ENCODE measurements around the gene INPP1.
A peak's percentile ranks its signal among the peaks of the same experiment; 100 is the strongest.

Gene INPP1

DNA sequence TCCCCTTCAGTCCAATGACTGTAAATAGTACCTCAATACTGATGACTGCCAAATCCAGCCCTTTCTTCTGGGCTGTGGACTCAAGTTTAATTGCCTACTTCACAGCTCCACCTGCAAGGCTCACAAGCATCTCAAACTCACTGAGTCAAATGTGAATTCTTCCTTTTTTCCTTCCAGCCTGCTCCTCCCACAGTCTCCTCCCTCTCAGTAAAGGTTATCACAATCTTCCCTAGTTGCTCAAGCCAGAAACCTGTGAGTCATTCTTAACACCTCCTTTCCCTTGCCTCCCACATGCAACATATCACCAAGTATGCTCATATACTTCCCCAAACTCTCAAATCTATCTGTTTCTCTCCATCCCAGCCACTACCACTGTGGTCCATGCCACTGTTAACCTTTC, 61.1 kb downstream of the INPP1 start:
- in situ Hi-C loops (cut with MboI; ENCODE audit: low pct_unique_long_range_greater_than_20kb, low sequenced_read_pairs): no loop called here
- peak; percentile 85 for DNase-seq

DNA sequence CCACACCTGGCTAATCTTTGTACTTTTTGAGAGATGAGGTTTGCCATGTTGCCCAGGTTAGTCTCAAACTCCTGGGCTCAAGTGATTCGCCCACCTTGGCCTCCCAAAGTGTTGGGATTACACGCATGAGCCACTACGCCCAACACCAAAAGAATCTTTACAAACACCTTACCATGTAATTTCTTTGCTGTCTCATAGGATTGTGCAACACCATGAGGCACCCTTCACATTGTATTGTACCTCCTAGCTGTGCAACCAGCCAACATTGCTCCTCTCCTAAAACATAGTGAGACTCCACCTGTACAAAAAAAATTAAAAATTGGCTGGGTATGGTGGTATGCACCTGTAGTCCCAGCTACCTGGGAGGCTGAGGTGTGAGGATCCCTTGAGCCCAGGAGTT, 61.7 kb downstream of the INPP1 start:
- in situ Hi-C loops (cut with MboI; ENCODE audit: low pct_unique_long_range_greater_than_20kb, low sequenced_read_pairs): no loop called here
- DNase-seq: no peak

DNA sequence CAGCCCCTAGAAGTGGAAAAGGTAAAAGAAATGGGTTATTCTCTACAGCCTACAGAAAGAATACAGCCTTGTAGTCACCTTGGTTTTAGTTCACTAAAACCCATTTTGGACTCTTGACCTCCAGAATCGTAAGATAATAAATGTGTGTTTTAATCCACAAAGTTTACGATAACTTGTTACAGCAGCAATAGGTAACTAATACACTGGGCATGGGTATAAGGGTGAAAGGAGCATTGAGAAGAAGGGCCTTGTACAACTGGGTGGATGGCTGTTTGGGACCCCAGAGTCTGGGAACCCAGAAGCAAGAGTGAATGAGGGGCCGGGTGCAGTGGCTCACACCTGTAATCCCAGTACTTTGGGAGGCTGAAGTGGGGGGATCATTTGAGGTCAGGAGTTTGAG, 62.6 kb downstream of the INPP1 start:
- in situ Hi-C loops (cut with MboI; ENCODE audit: low pct_unique_long_range_greater_than_20kb, low sequenced_read_pairs): no loop called here
- DNase-seq: no peak

DNA sequence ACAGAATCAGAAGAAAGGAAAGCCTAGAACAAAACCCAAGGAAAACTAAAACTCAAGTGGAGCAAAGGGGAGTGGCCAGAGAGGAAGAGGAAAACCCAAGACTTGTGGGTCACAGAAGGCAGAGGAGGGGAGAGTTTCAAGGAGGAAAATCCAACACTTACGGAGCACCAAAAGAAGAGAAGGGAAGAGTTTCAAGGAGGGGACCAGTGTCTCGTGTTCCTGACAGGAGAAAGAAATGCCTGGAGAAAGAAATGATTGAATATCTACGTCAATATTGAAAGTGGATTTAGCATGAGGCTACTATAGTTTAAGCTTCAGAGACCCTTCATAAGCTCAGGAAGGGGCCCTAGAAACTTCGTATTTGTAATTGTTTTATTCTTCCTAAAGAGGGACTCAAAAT, 63.4 kb downstream of the INPP1 start:
- no peak for DNase-seq
- in situ Hi-C loops (cut with MboI; ENCODE audit: low pct_unique_long_range_greater_than_20kb, low sequenced_read_pairs): no loop called here

DNA sequence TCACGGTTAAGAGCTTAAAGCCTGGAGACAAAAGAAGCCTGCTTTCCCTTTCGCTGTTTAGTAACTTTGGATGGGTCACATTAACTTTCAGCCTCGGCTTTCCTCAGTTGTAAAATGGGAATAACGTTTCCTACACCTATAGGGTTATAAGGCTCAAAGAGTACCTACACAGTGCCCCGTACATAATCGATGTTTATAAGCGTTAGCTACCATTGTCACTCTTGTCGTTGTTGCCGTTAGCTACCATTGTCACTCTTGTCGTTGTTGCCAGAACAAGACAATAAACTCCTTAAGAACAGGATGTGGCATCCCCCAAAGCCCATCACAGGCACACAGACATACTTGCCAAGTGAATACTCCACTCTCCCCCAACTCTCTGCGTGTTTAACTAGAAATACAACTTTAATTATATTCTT, 63.9 kb downstream of the INPP1 start:
- in situ Hi-C loops (cut with MboI; ENCODE audit: low pct_unique_long_range_greater_than_20kb, low sequenced_read_pairs): no loop called here
- no peak for DNase-seq

DNA sequence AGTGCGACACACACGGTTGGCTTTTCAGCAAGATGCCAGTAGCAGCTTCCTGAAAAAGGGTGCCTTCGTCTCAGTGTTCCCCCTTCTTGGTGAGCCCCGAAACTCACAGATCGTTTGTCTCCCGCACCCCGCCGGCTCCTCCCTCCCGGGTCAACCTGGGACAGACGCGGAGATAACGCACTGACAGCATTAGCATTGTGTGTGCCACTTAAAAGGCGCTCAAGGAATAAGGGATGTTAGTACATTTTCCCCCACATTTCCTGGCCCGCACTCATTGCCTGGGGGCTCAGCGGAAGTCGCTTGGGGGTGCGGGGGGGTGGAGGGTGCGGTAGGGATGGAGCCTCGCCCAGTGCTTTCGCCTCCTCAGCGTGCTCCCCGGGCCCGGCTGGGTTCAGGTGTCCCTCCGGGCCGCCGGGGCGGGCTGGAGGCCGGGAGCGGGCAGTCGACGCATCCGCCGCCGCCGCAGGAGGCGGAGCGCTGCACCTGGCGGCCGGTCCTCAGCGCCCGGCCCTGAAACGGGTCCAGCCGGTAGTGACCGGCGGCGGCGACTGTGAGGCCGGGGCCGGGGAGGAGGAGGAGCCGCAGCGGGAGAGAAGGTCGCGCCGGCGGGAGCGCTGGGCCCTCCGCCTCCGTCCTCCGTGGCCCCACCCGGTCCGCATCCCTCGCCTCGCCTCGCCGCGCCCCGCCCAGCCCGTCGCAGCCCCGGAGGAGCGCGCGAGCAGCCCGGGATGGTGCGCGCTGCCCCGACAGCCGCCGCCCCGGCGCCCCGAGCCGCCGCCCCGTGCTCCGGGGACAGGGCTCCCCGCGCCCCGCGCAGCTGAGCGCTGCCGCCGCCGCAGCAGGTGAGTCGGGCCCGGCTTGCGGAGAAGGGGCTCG, 64.5 kb downstream of the INPP1 start, which contains the start of gene MFSD6:
TSS of gene MFSD6 (plus strand) at position 694 of the 876 bp plus-strand sequence. CDS start 27,675 bp downstream, outside the sequence.
- in situ Hi-C loops (cut with MboI; ENCODE audit: low pct_unique_long_range_greater_than_20kb, low sequenced_read_pairs): no loop called here
- peak; percentile 61 for DNase-seq

DNA sequence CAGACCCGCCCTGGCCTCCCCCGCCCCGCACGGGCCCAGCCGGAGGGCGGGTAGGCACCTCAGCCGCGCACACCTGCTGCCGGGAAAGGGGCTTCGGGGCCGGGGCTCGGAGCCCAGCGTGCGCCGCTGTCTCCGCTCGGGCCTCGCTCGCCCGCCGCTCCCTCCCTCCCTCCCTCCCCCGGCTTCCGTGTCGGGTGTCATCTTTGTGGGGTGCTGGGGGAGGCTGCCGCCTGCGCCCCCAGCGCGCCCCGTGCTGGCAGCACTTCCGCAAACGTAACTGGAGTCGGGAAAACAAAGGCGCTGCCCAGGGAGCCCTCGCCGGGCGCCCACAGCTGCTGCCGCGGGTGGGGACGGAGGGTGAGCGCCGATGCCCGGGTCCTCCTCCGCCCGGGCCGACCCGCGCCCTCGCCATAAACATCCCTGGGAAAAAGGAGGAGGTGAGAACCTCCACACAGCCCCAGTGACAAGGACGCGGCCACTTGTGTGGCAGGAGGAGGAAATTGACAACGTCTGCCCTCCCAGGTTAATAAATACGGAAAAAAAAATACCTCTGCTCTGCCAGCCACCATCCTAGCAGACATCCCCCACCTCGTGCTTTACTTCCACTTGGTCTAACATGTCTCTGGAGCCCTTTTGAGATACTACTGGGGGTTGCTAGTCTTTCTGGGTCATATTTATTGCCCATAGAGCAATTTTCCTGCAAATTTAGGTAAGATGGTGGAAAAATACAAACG, 65.3 kb downstream of the INPP1 start:
- in situ Hi-C loops (cut with MboI; ENCODE audit: low pct_unique_long_range_greater_than_20kb, low sequenced_read_pairs): no loop called here
- peak; percentile 81 for DNase-seq

DNA sequence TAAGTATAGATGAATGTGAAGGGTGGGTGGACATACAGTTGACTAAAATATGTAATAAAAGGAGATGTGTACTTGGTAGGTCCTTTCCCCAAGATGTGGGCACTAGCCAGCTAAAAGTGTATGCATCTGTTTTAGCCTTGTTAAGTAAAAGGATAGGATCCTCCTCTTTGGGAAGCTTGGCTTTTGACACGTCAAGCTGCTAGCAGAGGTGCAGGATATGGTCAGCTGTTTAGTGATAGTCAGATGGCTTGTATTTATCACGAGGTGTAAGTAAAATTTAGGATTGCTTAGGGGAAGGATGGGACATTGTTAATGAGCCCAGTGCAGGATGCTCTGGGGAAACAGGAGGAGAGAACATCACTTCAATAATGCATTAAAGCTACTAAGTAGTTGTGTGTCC, 66.2 kb downstream of the INPP1 start:
- peak; percentile 11 for DNase-seq
- in situ Hi-C loops (cut with MboI; ENCODE audit: low pct_unique_long_range_greater_than_20kb, low sequenced_read_pairs): no loop called here

DNA sequence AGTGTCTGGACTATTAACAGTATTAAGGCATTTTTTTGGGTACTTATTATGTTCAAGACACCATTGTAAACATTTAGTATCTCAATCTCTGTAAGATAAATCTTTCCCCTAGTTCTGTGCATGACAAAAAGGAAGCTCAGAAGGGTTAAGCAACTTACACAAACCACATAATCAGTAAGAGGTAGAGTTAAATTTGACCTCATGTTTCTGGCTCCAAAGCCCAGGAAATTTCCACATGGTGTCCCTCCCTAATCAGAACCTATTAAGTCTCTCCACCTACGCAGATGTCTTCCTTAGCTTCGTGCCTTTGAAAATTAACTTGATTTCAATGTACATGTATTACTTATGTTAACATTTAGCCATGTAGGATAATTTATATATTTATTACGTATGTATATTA, 66.8 kb downstream of the INPP1 start:
- in situ Hi-C loops (cut with MboI; ENCODE audit: low pct_unique_long_range_greater_than_20kb, low sequenced_read_pairs): no loop called here
- peak; percentile 29 for DNase-seq

DNA sequence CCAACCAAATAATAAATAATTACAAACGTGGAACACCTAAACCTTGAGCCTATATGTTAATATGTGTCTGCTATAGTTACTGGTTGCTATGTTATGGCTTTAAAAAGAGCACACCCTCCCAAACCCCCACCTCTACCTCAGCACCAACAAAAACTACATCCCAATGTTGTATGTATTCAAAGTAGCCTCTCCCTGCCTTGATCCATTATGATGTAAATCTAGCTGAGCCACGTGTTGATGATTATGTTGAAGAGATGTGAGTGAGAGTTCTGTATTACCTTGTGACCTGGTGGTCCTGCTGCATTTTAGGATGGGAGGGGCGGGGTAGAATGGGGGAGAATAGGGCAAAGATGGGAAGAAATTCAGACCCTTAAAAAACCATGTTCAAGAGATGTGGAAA, 69.6 kb downstream of the INPP1 start:
- no peak for DNase-seq
- in situ Hi-C loops (cut with MboI; ENCODE audit: low pct_unique_long_range_greater_than_20kb, low sequenced_read_pairs): no loop called here

DNA sequence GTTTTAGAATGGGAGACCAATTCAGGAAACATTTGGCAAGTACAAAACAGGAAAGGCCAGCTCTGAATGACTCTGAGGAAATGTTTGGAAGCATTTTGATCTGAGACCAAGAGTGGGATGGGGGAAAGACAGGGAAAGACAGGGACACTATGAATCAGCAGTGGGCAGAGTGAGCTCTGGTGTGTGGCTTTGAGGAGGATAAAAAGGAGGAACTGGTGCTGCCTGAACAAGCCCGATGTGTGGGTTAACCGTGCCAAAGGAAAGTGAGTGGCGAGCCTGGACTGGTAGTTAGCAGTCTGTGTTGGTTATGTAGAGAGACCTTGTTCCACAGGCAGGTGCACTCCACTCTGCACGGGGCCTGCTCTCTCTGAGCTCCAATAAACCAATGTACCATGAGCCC, 70.0 kb downstream of the INPP1 start:
- in situ Hi-C loops (cut with MboI; ENCODE audit: low pct_unique_long_range_greater_than_20kb, low sequenced_read_pairs): no loop called here
- DNase-seq: peak; percentile 57

DNA sequence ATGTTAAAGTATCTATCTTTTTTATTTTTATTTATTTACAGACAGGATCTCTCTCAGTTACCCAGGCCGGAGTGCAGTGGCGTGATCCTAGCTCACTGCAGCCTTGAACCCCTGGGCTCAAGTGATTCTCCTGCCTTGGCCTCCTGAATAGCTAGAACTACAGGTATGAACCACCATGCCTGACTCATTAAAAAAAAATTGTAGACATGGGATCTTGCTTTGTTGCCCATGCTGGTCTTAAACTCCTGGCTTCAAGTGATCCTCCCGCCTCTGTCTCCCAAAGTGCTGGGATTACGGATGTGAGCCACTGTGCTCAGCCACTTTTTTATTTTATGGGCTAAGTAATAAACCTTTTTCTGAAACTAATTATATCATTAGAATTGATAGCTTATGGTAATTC, 71.9 kb downstream of the INPP1 start:
- in situ Hi-C loops (cut with MboI; ENCODE audit: low pct_unique_long_range_greater_than_20kb, low sequenced_read_pairs): no loop called here
- no peak for DNase-seq

DNA sequence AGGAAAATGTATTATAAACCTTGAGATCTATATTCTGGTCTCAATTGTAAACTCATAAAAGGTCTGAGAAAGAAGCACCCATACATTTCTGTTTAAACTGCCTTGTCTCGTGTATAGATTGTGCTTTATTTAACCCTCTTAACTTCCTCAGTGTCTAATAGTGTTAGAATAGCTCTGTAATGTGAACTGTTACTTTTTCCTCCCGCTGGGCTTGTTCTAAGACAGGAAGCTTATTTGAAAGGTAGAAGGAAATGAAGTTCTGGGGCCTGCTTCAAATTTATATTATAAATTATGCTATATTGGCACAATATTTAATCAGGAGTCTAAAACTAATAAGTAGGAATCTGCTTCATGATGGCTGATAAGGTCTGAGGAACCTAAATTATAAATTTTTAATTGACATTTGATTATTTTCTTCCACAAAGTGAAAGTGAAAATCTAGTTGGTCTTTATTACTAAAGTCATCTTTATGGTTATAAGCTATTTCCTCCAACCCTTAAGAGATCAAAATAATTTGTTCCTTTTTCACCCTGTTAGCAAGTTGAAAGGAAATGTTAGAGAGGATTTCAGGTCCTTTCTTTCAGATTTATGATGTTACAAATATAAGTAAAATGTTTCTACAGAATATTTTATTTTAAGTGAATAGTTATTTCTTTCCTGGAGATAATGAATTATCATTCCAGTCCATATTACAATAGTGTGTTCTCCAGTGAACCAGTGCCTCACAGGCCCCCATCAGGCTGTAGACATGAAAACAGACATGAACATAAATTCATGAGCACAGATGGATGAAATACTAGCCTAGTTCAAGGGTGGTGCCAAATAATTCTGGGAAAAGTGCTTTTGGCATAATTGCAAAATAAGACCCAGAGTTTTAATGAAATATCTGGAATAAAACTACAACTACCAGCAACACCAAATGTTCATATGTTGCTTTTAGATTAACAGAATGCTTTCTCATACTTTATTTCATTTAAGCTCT, 72.7 kb downstream of the INPP1 start:
- in situ Hi-C loops (cut with MboI; ENCODE audit: low pct_unique_long_range_greater_than_20kb, low sequenced_read_pairs): no loop called here
- no peak for DNase-seq

DNA sequence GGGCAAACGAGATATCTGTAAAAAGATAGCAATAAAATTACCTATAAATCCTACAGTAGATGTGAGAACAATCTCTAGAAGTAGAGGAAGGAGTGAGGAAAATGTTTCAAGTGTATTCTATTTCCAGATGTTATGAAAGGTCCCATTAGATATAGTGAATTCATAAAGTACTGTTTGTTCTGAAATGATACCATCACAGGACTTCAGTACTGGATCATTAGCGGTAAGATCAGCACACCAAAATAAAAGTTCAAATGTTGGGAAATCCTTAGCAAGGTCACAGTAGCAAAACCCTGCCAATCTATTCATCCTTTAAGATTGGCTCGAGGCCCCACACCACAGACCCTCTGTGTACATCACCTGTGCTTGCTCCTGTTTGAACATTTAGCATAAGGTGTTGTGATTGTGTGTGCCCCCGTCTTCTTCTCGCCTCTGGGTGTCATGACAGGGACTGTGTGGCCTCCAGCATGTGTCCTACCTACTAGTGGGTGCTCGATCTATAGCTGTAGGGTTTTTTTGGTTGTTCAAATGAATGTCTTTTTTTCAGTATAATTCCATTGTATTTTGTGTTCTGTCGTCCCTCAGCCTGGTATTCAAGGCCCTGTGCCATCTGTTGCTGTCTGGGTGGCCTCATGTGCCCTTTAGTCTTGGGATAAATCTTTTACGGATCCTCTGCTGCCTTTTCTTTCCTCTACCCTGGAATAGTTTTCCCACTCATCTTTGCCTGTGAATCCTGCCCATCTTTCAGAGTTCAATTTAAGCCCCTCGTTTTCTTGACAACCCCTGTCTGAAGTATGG, 73.9 kb downstream of the INPP1 start:
- in situ Hi-C loops (cut with MboI; ENCODE audit: low pct_unique_long_range_greater_than_20kb, low sequenced_read_pairs): no loop called here
- no peak for DNase-seq

DNA sequence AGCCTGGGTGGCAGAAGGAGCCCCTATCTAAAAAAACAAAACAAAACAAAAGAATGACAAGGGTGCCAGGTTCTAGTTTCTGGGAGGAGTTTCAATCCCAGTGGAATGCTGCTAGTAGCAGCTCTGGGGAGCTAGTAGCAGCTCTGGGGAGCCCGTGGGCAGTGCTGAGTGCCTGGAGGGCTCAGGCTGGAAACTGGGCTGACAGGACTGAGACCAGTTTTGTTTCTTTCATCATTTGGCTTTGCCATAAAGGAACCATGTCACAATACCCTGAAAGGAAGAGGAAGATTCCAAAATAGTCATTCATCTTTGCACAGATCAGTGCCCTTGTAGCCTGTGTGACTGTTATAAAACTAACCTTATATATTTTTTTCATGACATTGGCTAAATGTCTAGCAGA, 75.3 kb downstream of the INPP1 start:
- no peak for DNase-seq
- in situ Hi-C loops (cut with MboI; ENCODE audit: low pct_unique_long_range_greater_than_20kb, low sequenced_read_pairs): no loop called here

DNA sequence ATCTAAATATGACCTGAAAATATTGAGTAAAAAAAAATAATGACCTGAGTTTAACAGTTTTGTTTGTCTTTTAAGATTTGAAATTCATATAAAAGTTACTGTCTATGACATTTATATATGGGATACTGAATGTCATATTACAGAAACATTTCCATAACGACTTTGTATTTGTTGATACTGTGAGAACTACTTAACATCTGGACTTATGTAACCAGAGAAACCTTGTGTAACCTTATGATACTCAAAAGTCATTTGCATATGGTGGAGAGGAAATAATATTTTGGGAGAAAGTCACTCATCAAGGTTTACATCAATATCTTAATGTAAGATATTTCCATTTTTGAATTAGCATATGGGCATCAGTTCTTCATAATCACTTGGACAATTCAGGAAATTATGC, 77.4 kb downstream of the INPP1 start:
- no peak for DNase-seq
- in situ Hi-C loops (cut with MboI; ENCODE audit: low pct_unique_long_range_greater_than_20kb, low sequenced_read_pairs): no loop called here

All from KBM-7 (cell line).